ENCODE data around the gene DCTN4.

- TF ChIP-seq, protein P1, sequence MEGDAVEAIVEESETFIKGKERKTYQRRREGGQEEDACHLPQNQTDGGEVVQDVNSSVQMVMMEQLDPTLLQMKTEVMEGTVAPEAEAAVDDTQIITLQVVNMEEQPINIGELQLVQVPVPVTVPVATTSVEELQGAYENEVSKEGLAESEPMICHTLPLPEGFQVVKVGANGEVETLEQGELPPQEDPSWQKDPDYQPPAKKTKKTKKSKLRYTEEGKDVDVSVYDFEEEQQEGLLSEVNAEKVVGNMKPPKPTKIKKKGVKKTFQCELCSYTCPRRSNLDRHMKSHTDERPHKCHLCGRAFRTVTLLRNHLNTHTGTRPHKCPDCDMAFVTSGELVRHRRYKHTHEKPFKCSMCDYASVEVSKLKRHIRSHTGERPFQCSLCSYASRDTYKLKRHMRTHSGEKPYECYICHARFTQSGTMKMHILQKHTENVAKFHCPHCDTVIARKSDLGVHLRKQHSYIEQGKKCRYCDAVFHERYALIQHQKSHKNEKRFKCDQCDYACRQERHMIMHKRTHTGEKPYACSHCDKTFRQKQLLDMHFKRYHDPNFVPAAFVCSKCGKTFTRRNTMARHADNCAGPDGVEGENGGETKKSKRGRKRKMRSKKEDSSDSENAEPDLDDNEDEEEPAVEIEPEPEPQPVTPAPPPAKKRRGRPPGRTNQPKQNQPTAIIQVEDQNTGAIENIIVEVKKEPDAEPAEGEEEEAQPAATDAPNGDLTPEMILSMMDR (IDR thresholded peaks at IDR 0.05): no peak
- TF ChIP-seq POLR2A (IDR thresholded peaks at IDR 0.05): no peak
Measured at GRCh38 chr5:150764530-150764929, 5.7 kb upstream of the DCTN4 start.

All from breast epithelium (tissue), 3 donors.